Measurements from ENCODE around the gene LIMS4. TPM values are rescaled to one million over a fixed set of nuclear protein-coding genes. Genes with fewer than 3 reads are reported as not detected.
"Not testable (repeated sequence)": the region's sequence is repeated elsewhere in the genome, so short reads cannot be mapped to it uniquely, and the experiment has no call there.

LIMS4 gene
- total and polyA plus RNA-seq, 12 donors: 1.2 to 5.6 (median 3.1) TPM

GRCh38 chr2:110474898-110475297, 2.3 kb upstream of the LIMS4 start:
- DNase-seq; H3K36me3 ChIP-seq; intact Hi-C loops (cut with DNase I); H3K27ac ChIP-seq; H3K4me1 ChIP-seq; H3K27me3 ChIP-seq; H3K4me3 ChIP-seq; H3K9me3 ChIP-seq: not testable (repeated sequence)
- ATAC-seq: peak in 1 of 8 donors; percentile 40
- no CpG with 5 or more reads among the region's 4 CpGs for whole genome bisulfite sequencing, 2 donors

- H3K9me3 ChIP-seq; H3K36me3 ChIP-seq; DNase-seq; H3K27ac ChIP-seq; H3K4me1 ChIP-seq; H3K27me3 ChIP-seq; intact Hi-C loops (cut with DNase I); H3K4me3 ChIP-seq: not testable (repeated sequence)
- ATAC-seq: peak in 3 of 8 donors; percentile 35 to 49 (median 45)
- no CpG with 5 or more reads among the region's 3 CpGs for WGBS, 2 donors
Observed at GRCh38 chr2:110473059-110473358, 393 bp upstream of the LIMS4 start.

- ATAC-seq; H3K9me3 ChIP-seq; H3K27ac ChIP-seq; H3K4me3 ChIP-seq; H3K27me3 ChIP-seq; H3K4me1 ChIP-seq; intact Hi-C loops (cut with DNase I); H3K36me3 ChIP-seq; DNase-seq: not testable (repeated sequence)
- no CpG with 5 or more reads among the region's 7 CpGs for WGBS, 2 donors
Observed at GRCh38 chr2:110468921-110469320, 3.7 kb downstream of the LIMS4 start.

GRCh38 chr2:110465312-110465711, 7.3 kb downstream of the LIMS4 start:
- peak in 7 of 8 donors; percentile 79 to 93 (median 87) for ATAC-seq
- H3K27me3 ChIP-seq; H3K36me3 ChIP-seq; H3K4me3 ChIP-seq; H3K4me1 ChIP-seq; H3K9me3 ChIP-seq; intact Hi-C loops (cut with DNase I); DNase-seq; H3K27ac ChIP-seq: not testable (repeated sequence)
- no CpG with 5 or more reads among the region's 8 CpGs for WGBS, 2 donors

GRCh38 chr2:110462458-110462857, 10.2 kb downstream of the LIMS4 start:
- no CpG with 5 or more reads among the region's 2 CpGs for WGBS, 2 donors
- intact Hi-C loops (cut with DNase I); ATAC-seq: not testable (repeated sequence)

GRCh38 chr2:110460318-110460717, 12.3 kb downstream of the LIMS4 start:
- H3K4me1 ChIP-seq; H3K9me3 ChIP-seq; intact Hi-C loops (cut with DNase I); H3K27me3 ChIP-seq; DNase-seq; H3K36me3 ChIP-seq; H3K27ac ChIP-seq; H3K4me3 ChIP-seq: not testable (repeated sequence)
- ATAC-seq: peak in 3 of 8 donors; percentile 44 to 86 (median 71)

More at GRCh38 chr2:110462458-110462857, 10.2 kb downstream of the LIMS4 start:
- not testable (repeated sequence) for H3K9me3 ChIP-seq, H3K27ac ChIP-seq, H3K36me3 ChIP-seq, DNase-seq, H3K27me3 ChIP-seq, H3K4me3 ChIP-seq, H3K4me1 ChIP-seq

GRCh38 chr2:110457214-110457590, 15.4 kb downstream of the LIMS4 start:
- H3K27ac ChIP-seq; intact Hi-C loops (cut with DNase I); H3K27me3 ChIP-seq; H3K4me1 ChIP-seq; ATAC-seq; H3K9me3 ChIP-seq; H3K4me3 ChIP-seq; H3K36me3 ChIP-seq; DNase-seq: not testable (repeated sequence)
- 100% methylated on average over 1 of the region's 2 CpGs; no CpG with 5 or more reads in 1 of the 2 donors for WGBS, 2 donors

GRCh38 chr2:110456291-110457213, 16.1 kb downstream of the LIMS4 start:
- intact Hi-C loops (cut with DNase I); H3K4me3 ChIP-seq; DNase-seq; H3K27ac ChIP-seq; H3K9me3 ChIP-seq; ATAC-seq; H3K36me3 ChIP-seq; H3K27me3 ChIP-seq; H3K4me1 ChIP-seq: not testable (repeated sequence)
- 89 to 100% methylated on average over 1 of the region's 16 CpGs for WGBS, 2 donors

GRCh38 chr2:110455080-110455670, 17.4 kb downstream of the LIMS4 start:
- H3K4me3 ChIP-seq; H3K27ac ChIP-seq; DNase-seq; H3K27me3 ChIP-seq; H3K4me1 ChIP-seq; intact Hi-C loops (cut with DNase I); H3K36me3 ChIP-seq; H3K9me3 ChIP-seq: not testable (repeated sequence)
- WGBS, 2 donors: no CpG with 5 or more reads among the region's 6 CpGs
- peak in 3 of 8 donors; percentile 16 to 35 (median 30) for ATAC-seq

GRCh38 chr2:110450951-110451350, 21.7 kb downstream of the LIMS4 start:
- DNase-seq; ATAC-seq; H3K27ac ChIP-seq; H3K4me1 ChIP-seq; H3K36me3 ChIP-seq; H3K9me3 ChIP-seq; H3K4me3 ChIP-seq; intact Hi-C loops (cut with DNase I); H3K27me3 ChIP-seq: not testable (repeated sequence)
- WGBS, 2 donors: no CpG with 5 or more reads among the region's 2 CpGs

GRCh38 chr2:110449127-110449947, 23.3 kb downstream of the LIMS4 start:
- WGBS, 2 donors: no CpG with 5 or more reads among the region's 7 CpGs
- H3K9me3 ChIP-seq; H3K4me3 ChIP-seq; H3K27me3 ChIP-seq; H3K4me1 ChIP-seq; H3K36me3 ChIP-seq; intact Hi-C loops (cut with DNase I); H3K27ac ChIP-seq; DNase-seq: not testable (repeated sequence)
- ATAC-seq: peak; percentile 28 to 88 (median 80)

All from heart right ventricle (tissue), 16 donors.